Ovary (tissue), 9 donors: ENCODE data around the gene CNTNAP4. TPM values are rescaled to one million over a fixed set of nuclear protein-coding genes. Genes with fewer than 3 reads are reported as not detected.

ENCODE experiments used
- DNase-seq, 5 donors: peaks; one replicate each; pipeline ENCODE4 v3.0.0-alpha.2; 2019 to 2020
- H3K27ac ChIP-seq, 2 donors: fragments of 200-600 bp; one replicate each; pipeline versions ENCODE4 v1.5.1 to v1.8.0; 2019 to 2022
- H3K27me3 ChIP-seq: fragments of 200-600 bp; one replicate; pipeline ENCODE4 v1.8.0; 2022
- H3K36me3 ChIP-seq: fragments of 200-600 bp; sonication (generic); one replicate; pipeline ENCODE4 v1.5.1; 2019
- H3K4me1 ChIP-seq: one replicate; pipeline ENCODE4 v1.8.1; 2013; ENCODE audit warnings: mild to moderate bottlenecking, moderate library complexity; ENCODE audit not compliant: insufficient read depth
- H3K4me3 ChIP-seq: fragments of 200-600 bp; sonication (generic); one replicate; pipeline ENCODE4 v1.5.1; 2017
- H3K9me3 ChIP-seq, 2 donors: fragments of 200-600 bp in 1 of 2; sonication (generic) in 1 of 2; one replicate each; pipeline versions ENCODE4 v1.5.1 to v1.8.1; 2013 to 2019; ENCODE audit warnings: mild to moderate bottlenecking in 1 of 2, moderate library complexity in 1 of 2
- EP300 ChIP-seq: sonication (generic); formaldehyde crosslinking; IDR thresholded peaks from one replicate; pipeline ENCODE4 v1.6.1; 2017; ENCODE audit warnings: antibody characterized with exemption
- POLR2A ChIP-seq: fragments of 450-650 bp; IDR thresholded peaks from one replicate; pipeline ENCODE4 v1.6.1; 2017; ENCODE audit warnings: antibody characterized with exemption, mild to moderate bottlenecking, moderate library complexity
- WGBS, 3 donors: extraction: QIAGEN DNeasy Blood & Tissue Kit in 1 of 3; methylation state at CpG; one replicate each; pipeline versions ENCODE4 v1.1.5 to v1.1.7; 2013 to 2017; 5-methylcytosine and 5-hydroxymethylcytosine counted together
- intact Hi-C, 4 donors: fragments of 100-400 bp; cut with DNase I; formaldehyde crosslinking; loops; one replicate each; pipeline versions ENCODE4 v1.11.0 to v1.15.1; 2022 to 2023
- polyA plus RNA-seq, 2 donors: library from polyadenylated mRNA; stranded (reverse); fragments of 200-250 nt in 1 of 2; fragments of 350-450 nt in 1 of 2; fragmentation: Illumina TruSeq in 1 of 2; extraction: RNeasy Lipid Tissue Mini Kit (QIAGEN cat#74804) in 1 of 2; gene quantifications; one replicate each; pipeline ENCODE4 v1.2.3, GENCODE V29; 2013 to 2014
- total RNA-seq, 7 donors: library from RNA; depleted of rRNA in 2 of 7; stranded (reverse); fragments of >200 nt in 2 of 7; fragmentation: NEBNext Ultra II Directional in 3 of 7; extraction: Animal tissue kit (Norgen Biotek cat#: 25700) in 3 of 7; gene quantifications; one replicate each; pipeline versions ENCODE4 v1.1.0 to v1.2.4, GENCODE V29; 2016 to 2023
- TF ChIP-seq, protein P1 (sequence below), 3 donors: fragments of 450-650 bp in 2 of 3; fragments of 200-600 bp in 1 of 3; IDR thresholded peaks; one replicate each; pipeline versions ENCODE4 v1.5.1 to v1.8.0; 2016 to 2022; ENCODE audit warnings: antibody characterized with exemption in 3 of 3, mild to moderate bottlenecking in 1 of 3
- donor health status: DM: no; HTN: no; CAD: no; lungs with moderate emphysema.
- donor health status: DM: no; HTN: no; CAD: no.
- donor health status: Bipolar disorder and iron deficiency.
- donor health status: DM: yes; HTN: yes; CAD: no.
- donor health status: DM: no; HTN: no; CAD: no.
- donor health status: DM: yes; HTN: yes; CAD: no.

Gene CNTNAP4
- total and polyA plus RNA-seq, 9 donors = 0.07 to 0.52 (median 0.36) TPM; not detected in 5

GRCh38 chr16:76278980-76279379 is 1.8 kb downstream of the CNTNAP4 start:
- no peaks in the 10 kb centered on the region for H3K4me1 ChIP-seq
- H3K27ac ChIP-seq = no peak overlapping the region
- H3K9me3 ChIP-seq = no peaks in the 10 kb centered on the region
- TF ChIP-seq POLR2A (no peak), EP300 (no peak)
- TF ChIP-seq, protein P1, sequence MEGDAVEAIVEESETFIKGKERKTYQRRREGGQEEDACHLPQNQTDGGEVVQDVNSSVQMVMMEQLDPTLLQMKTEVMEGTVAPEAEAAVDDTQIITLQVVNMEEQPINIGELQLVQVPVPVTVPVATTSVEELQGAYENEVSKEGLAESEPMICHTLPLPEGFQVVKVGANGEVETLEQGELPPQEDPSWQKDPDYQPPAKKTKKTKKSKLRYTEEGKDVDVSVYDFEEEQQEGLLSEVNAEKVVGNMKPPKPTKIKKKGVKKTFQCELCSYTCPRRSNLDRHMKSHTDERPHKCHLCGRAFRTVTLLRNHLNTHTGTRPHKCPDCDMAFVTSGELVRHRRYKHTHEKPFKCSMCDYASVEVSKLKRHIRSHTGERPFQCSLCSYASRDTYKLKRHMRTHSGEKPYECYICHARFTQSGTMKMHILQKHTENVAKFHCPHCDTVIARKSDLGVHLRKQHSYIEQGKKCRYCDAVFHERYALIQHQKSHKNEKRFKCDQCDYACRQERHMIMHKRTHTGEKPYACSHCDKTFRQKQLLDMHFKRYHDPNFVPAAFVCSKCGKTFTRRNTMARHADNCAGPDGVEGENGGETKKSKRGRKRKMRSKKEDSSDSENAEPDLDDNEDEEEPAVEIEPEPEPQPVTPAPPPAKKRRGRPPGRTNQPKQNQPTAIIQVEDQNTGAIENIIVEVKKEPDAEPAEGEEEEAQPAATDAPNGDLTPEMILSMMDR (IDR thresholded peaks at IDR 0.05) = no peak
- H3K36me3 ChIP-seq = no peaks in the 10 kb centered on the region
- H3K27me3 ChIP-seq = peaks cover 4% of the 10 kb centered on the region
- intact Hi-C loops = no loop called here
- DNase-seq = no peak
- H3K4me3 ChIP-seq = no peak overlapping the region

DNA sequence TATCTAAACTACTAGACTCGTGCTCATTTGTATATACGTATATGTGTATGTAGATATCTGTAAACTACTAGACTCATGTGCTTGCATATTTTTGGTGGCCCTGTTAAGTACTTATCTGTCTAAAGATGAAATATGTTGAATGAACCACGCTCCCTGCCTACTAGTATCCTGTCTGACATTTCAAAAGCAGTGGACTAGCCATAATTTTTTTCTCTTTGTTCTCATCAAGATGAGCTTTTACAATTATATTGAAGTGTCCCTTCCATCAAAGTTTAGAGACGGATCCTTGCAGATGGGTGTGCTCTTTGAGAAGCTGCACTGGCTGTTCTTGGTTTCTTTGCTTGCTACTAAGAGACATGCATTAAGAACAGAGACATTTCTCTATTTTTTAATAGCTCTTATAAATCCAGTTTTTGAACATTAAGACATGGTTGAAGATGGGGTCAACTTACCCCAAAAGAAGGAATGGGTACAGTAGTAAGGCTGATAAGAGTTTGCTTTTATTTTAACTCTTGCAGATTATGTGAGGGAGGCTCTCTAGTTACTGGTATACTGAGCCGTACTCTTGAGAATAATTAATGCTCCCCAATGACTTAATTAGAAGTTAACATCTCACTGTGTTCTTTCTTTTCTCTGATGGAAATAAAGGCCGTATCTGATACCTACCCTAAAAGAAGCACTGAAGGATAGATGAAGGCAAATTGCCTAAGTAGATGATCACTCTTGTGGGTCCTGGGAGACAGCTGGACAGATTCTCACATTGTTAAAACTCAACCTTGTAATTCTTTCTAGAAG is 3.4 kb downstream of the CNTNAP4 start:
- TF ChIP-seq, protein P1 (IDR thresholded peaks at IDR 0.05) = no peak
- TF ChIP-seq EP300 = no peak
- TF ChIP-seq POLR2A = no peak
- DNase-seq = no peak
- Histone ChIP-seq H3K27ac (no peak overlapping the region), H3K36me3 (no peaks in the 10 kb centered on the region), H3K4me3 (no peak overlapping the region), H3K4me1 (no peaks in the 10 kb centered on the region), H3K27me3 (peaks cover 4% of the 10 kb centered on the region), H3K9me3 (no peaks in the 10 kb centered on the region)
- intact Hi-C loops = no loop called here
- 85 to 88% (median 87%) methylated on average over 6 of the region's 6 CpGs for WGBS, 3 donors

GRCh38 chr16:76287466-76287865 is 10.3 kb downstream of the CNTNAP4 start:
- no peaks in the 10 kb centered on the region for H3K9me3 ChIP-seq
- no peak overlapping the region for H3K27ac ChIP-seq
- H3K36me3 ChIP-seq = no peaks in the 10 kb centered on the region
- no peak for DNase-seq
- intact Hi-C loops = no loop called here
- no peaks in the 10 kb centered on the region for H3K27me3 ChIP-seq
- WGBS, 3 donors = 16 to 30% (median 25%) methylated on average over 3 of the region's 3 CpGs
- no peak for TF ChIP-seq POLR2A
- TF ChIP-seq, protein P1 (IDR thresholded peaks at IDR 0.05) = no peak
- no peak overlapping the region for H3K4me3 ChIP-seq
- no peaks in the 10 kb centered on the region for H3K4me1 ChIP-seq

GRCh38 chr16:76292218-76292617 is 15.0 kb downstream of the CNTNAP4 start:
- intact Hi-C loops = no loop called here
- no peaks in the 10 kb centered on the region for H3K36me3 ChIP-seq
- TF ChIP-seq EP300 (no peak), POLR2A (no peak)
- TF ChIP-seq, protein P1 (IDR thresholded peaks at IDR 0.05) = no peak

More at GRCh38 chr16:76292218-76292617, 15.0 kb downstream of the CNTNAP4 start:
- H3K27me3 ChIP-seq = no peaks in the 10 kb centered on the region
- 71 to 74% (median 71%) methylated on average over 5 of the region's 5 CpGs for WGBS, 3 donors
- no peak overlapping the region for H3K27ac ChIP-seq
- H3K4me1 ChIP-seq = no peaks in the 10 kb centered on the region
- no peak overlapping the region for H3K4me3 ChIP-seq
- H3K9me3 ChIP-seq = no peaks in the 10 kb centered on the region
- no peak for DNase-seq
